H7 (cell line): ENCODE data around the gene MEIS2. TPM values are rescaled to one million over a fixed set of nuclear protein-coding genes. Genes with fewer than 3 reads are reported as not detected.

Experiments
- DNase-seq: peaks from one replicate; pipeline ENCODE4 v3.0.0; 2012
- H3K27me3 ChIP-seq: 2 replicates; pipeline ENCODE4 v1.6.0; 2011; ENCODE audit warnings: mild to moderate bottlenecking, low read length; ENCODE audit not compliant: control insufficient read depth, insufficient read depth
- H3K36me3 ChIP-seq: replicated peaks from 2 replicates; pipeline ENCODE4 v1.5.1; 2011; ENCODE audit warnings: low read length; ENCODE audit not compliant: control insufficient read depth, insufficient read depth
- H3K4me3 ChIP-seq: 2 replicates; pipeline ENCODE4 v1.5.1; 2011; ENCODE audit warnings: low read depth, mild to moderate bottlenecking, control low read depth, low read length, moderate library complexity; ENCODE audit not compliant: insufficient read depth
- total RNA-seq: library from RNA; depleted of rRNA; stranded (reverse); fragments of >200 nt; shearing (Covaris generic); gene quantifications from 2 replicates; pipeline ENCODE4 v1.2.3, GENCODE V29; 2014

MEIS2 gene
- total RNA-seq, 1 experiment from 2014 or later = 1.8 TPM

GRCh38 chr15:37081983-37082382, 18.4 kb downstream of the MEIS2 start:
- Histone ChIP-seq H3K27me3 (no peaks in the 10 kb centered on the region), H3K4me3 (no peak overlapping the region), H3K36me3 (no peaks in the 10 kb centered on the region)
- no peak for DNase-seq

DNA sequence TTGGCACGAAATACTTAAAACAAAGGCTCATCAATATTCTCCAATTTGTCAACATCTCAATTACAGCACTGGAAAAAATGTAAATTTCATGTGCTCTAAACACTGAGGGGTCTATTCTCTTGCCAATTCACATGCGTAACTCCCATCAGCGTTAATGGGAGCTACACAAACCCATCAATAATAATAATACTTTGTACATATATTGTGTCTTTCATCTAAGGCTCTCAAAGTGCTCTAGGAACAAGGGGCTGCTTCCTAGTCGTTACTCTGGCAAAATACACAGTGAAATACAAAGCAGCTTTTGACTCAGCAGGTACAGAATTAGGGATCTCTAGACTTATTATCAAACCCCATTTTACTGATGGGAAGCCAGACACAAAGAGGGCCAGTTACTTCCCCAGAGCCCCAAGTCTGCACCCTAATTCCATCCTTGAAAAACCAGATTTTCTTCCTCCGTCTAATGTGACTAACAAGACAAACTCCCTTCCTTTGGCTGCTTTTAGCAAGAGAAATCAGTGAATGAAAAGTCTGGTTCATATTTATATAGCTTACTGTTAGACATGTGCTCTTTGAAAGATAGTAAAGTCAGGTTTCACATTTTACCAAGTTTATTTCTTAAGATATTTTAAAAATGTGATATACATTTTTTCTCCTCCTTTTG, 20.0 kb downstream of the MEIS2 start:
- DNase-seq = no peak
- no peak overlapping the region for H3K4me3 ChIP-seq
- H3K36me3 ChIP-seq = no peaks in the 10 kb centered on the region
- no peaks in the 10 kb centered on the region for H3K27me3 ChIP-seq

DNA sequence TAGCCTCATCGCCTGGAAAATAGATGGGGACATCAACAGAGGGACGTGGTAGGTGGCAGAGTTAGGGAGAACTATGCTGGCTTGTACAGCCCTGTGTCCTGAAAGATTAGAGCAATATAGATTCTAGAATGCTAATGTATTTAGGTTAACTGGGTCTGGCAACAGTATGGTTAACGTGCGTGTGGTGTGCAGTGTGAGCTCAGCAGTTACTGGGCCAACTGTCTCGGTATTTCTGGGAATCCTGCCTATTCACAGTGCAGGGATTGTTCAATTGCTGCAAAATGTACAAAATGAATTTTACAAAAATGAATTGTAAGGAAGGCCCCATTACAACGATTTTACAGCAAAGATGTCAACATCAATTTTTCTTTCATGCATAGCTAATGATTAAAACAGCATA, 20.6 kb downstream of the MEIS2 start:
- Histone ChIP-seq H3K36me3 (no peaks in the 10 kb centered on the region), H3K4me3 (no peak overlapping the region), H3K27me3 (no peaks in the 10 kb centered on the region)
- no peak for DNase-seq

GRCh38 chr15:37078566-37078965, 21.8 kb downstream of the MEIS2 start:
- no peak for DNase-seq
- H3K36me3 ChIP-seq = no peaks in the 10 kb centered on the region

GRCh38 chr15:37077623-37078351, 22.6 kb downstream of the MEIS2 start:
- DNase-seq = no peak
- Histone ChIP-seq H3K36me3 (no peaks in the 10 kb centered on the region), H3K27me3 (no peaks in the 10 kb centered on the region), H3K4me3 (no peak overlapping the region)

More at GRCh38 chr15:37078566-37078965, 21.8 kb downstream of the MEIS2 start:
- Histone ChIP-seq H3K4me3 (no peak overlapping the region), H3K27me3 (no peaks in the 10 kb centered on the region)

- DNase-seq = no peak
- Histone ChIP-seq H3K36me3 (no peaks in the 10 kb centered on the region), H3K27me3 (no peaks in the 10 kb centered on the region), H3K4me3 (no peak overlapping the region)
Measured at GRCh38 chr15:37076543-37076942, 23.8 kb downstream of the MEIS2 start.

- H3K4me3 ChIP-seq = no peak overlapping the region
- H3K36me3 ChIP-seq = no peaks in the 10 kb centered on the region
- no peaks in the 10 kb centered on the region for H3K27me3 ChIP-seq
- no peak for DNase-seq
Measured at GRCh38 chr15:37075777-37076176, 24.6 kb downstream of the MEIS2 start.

- Histone ChIP-seq H3K36me3 (no peaks in the 10 kb centered on the region), H3K27me3 (no peaks in the 10 kb centered on the region; the same call in 1 of the 2 replicates)
- no peak for DNase-seq
Measured at GRCh38 chr15:37072181-37072580, 28.2 kb downstream of the MEIS2 start.

GRCh38 chr15:37071134-37071533, 29.2 kb downstream of the MEIS2 start:
- H3K4me3 ChIP-seq = no peak overlapping the region
- no peak for DNase-seq
- no peaks in the 10 kb centered on the region; the same call in 1 of the 2 replicates for H3K27me3 ChIP-seq
- H3K36me3 ChIP-seq = no peaks in the 10 kb centered on the region

More at GRCh38 chr15:37072181-37072580, 28.2 kb downstream of the MEIS2 start:
- H3K4me3 ChIP-seq = no peak overlapping the region

- Histone ChIP-seq H3K27me3 (no peaks in the 10 kb centered on the region; the same call in 1 of the 2 replicates), H3K36me3 (no peaks in the 10 kb centered on the region), H3K4me3 (no peak overlapping the region)
- DNase-seq = no peak
Measured at GRCh38 chr15:37070686-37071085, 29.7 kb downstream of the MEIS2 start.

DNA sequence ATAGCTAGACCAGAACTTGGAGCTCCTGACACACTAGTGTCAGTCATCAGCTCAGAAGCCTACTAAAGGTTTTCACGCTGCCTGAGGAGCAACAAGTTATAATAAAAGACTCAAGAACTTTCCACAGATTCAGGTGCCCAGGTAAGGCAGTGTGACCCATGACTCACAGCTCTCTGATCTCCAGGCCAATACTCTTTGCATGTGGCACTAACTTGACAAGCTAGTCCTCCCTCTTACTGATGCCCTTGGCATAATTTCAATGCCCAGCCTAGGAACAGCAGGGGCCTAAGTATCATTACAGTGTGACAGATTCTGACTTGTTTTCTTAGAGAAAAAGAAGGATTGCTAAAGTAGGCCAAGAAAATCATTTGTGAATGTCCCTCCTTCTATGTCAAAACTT, 38.4 kb downstream of the MEIS2 start:
- H3K27me3 ChIP-seq = no peaks in the 10 kb centered on the region
- H3K36me3 ChIP-seq = no peaks in the 10 kb centered on the region
- no peak overlapping the region for H3K4me3 ChIP-seq
- DNase-seq = no peak

GRCh38 chr15:37059086-37059485, 41.3 kb downstream of the MEIS2 start:
- no peak overlapping the region for H3K4me3 ChIP-seq
- no peak for DNase-seq
- no peaks in the 10 kb centered on the region for H3K27me3 ChIP-seq
- no peaks in the 10 kb centered on the region for H3K36me3 ChIP-seq

- Histone ChIP-seq H3K4me3 (no peak overlapping the region), H3K36me3 (no peaks in the 10 kb centered on the region)
- DNase-seq = peak; percentile 19
Measured at GRCh38 chr15:37058316-37058985, 41.9 kb downstream of the MEIS2 start.

GRCh38 chr15:37057831-37058230, 42.5 kb downstream of the MEIS2 start:
- H3K4me3 ChIP-seq = no peak overlapping the region
- H3K36me3 ChIP-seq = no peaks in the 10 kb centered on the region
- no peaks in the 10 kb centered on the region for H3K27me3 ChIP-seq
- DNase-seq = no peak

More at GRCh38 chr15:37058316-37058985, 41.9 kb downstream of the MEIS2 start:
- H3K27me3 ChIP-seq = no peaks in the 10 kb centered on the region

GRCh38 chr15:37057256-37057655, 43.1 kb downstream of the MEIS2 start:
- H3K4me3 ChIP-seq = no peak overlapping the region
- no peaks in the 10 kb centered on the region for H3K36me3 ChIP-seq
- no peaks in the 10 kb centered on the region for H3K27me3 ChIP-seq
- no peak for DNase-seq
